NCI-H2227 treated with DMSO at 0.1 percent for 48 hours (cell line): Measurements from ENCODE around the gene LRCH2.
A peak's percentile ranks its signal among the peaks of the same experiment; 100 is the strongest.
"Not testable (repeated sequence)": the region's sequence is repeated elsewhere in the genome, so short reads cannot be mapped to it uniquely, and the experiment has no call there.

Experiments
- DNase-seq: peaks from one replicate; lab custom pipeline; 2025; lab: John Stamatoyannopoulos, UW

LRCH2 gene, protein sequence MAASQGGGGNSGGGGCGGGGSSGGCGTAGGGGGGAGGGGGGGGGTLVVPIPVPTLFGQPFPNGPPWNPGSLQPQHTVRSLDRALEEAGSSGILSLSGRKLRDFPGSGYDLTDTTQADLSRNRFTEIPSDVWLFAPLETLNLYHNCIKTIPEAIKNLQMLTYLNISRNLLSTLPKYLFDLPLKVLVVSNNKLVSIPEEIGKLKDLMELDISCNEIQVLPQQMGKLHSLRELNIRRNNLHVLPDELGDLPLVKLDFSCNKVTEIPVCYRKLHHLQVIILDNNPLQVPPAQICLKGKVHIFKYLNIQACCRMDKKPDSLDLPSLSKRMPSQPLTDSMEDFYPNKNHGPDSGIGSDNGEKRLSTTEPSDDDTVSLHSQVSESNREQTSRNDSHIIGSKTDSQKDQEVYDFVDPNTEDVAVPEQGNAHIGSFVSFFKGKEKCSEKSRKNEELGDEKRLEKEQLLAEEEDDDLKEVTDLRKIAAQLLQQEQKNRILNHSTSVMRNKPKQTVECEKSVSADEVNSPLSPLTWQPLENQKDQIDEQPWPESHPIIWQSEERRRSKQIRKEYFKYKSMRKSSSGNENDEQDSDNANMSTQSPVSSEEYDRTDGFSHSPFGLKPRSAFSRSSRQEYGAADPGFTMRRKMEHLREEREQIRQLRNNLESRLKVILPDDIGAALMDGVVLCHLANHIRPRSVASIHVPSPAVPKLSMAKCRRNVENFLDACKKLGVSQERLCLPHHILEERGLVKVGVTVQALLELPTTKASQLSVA

DNA sequence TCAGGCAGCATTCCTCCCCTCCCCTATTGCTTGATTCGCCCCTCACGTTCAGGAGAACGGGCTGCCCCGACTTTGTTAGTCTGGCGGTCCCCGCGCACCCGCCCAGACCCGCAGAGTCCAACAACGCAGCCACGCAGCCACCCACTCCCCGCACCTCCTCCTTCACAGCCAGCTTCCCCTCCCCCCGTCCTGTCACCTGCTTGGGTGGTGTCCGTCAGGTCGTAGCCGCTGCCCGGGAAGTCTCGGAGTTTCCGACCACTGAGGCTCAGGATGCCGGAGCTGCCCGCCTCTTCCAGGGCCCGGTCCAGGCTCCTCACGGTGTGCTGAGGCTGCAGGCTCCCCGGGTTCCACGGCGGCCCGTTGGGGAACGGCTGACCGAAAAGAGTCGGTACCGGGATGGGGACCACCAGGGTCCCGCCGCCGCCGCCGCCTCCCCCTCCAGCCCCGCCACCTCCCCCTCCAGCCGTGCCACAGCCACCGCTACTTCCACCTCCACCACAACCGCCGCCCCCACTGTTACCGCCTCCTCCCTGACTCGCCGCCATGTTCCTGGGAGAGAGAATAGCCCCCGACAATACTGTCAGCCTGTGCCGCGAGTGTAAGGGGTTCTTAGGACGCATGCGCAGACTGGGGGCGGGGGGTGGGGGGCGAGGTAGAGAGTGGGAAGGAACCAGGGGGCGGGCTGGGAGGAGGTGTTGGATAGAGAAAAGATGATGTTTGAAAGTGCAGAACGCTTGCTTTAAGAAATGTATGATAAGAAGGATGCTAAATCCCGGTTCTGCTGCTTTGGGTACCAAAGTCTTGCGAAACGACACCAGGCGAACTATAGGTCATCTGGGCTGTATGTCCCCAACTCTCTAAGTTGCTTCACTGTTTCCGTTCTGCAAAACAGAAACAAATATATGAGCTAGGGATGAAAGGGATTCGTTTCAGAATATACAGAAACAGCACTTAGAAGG lies at the start of gene LRCH2:
Gene LRCH2, minus strand, starts transcription at position 600 of the 959 bp plus-strand sequence. Its CDS starts 55 bp downstream, at position 545.
- DNase-seq: peak; percentile 41

DNA sequence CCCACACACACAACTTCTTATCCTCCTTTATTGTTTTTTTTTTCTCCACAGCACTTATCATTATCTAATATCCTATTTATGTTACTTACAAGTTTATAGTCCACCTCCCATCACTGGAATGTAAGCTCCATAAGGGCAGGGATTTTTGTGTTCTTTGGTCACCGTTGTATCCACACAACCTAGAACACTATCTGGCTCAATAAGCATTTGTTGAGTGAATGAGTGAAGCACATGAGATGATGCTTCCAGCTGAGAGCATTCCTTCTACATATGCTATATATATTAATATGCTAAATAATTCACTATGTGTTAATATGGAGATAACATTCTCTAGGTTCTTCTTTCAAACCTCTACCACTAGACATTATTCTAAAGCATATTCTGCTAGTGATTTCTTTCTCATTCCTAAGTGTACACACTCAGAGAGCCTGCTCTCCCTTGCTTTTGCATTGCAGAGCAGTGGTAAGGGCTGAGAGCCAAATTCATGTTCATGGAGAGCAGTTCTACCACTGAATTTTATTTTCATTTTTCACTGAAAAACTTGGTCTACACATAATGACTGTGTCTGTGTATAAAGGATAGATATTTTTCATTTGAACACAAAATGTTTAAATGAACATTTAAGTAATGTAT lies 35.3 kb upstream of the LRCH2 start:
- DNase-seq: no peak

DNA sequence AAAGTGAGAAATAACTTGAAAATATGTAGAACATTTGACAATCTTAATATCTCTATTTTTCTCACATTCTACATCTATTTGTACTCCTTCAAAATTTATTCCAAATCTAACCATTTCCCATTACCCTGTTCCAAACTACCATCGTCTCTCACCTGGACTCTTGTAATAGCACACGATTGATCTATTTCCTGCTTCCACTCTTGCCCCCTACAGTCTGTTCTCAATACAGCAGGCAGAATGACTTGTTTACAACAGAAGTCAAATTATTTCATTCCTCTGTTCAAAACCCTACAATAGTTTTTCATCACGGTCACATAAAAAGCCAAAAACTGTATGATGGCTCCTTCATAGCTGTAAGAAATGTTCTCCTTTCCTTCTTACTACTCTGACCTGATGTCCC lies 34.5 kb upstream of the LRCH2 start:
- no peak for DNase-seq

DNA sequence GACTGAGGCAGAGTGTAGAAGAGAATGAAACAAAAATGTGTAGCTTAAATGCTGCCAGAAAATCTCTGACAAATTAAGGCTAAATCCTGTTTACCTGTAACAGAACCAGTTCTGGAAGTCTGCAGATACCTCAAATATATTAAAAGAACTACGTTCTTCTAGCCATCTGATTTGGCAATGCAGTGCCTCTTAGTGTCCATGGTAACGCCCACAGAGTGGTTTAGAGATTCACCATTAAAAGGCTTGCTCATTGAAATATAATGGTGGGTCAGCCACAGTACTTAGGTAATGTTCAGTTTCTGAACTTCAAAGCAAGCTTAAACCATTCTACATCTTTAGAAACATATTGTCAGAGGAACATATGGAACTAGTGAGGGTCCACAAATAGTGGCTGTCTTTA lies 32.4 kb upstream of the LRCH2 start:
- DNase-seq: no peak

DNA sequence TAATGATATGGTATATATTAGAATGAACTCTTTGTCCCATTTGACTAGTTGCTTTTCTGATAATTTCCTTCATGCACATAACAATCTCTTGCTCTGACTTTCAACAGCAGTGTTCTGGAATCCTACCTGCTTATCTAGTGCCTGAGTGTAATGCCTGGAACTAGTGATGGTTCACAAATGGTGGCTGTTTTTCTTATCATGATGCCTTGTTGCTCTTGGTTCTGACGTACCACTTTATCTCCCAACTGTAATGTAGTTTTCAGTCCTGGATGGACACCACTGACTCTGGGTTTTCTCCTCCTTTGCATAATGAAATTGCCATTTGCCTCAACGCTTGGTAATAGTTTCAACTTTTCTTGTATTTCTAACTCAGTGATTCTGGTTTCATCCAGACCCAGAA lies 30.1 kb upstream of the LRCH2 start:
- DNase-seq: no peak

DNA sequence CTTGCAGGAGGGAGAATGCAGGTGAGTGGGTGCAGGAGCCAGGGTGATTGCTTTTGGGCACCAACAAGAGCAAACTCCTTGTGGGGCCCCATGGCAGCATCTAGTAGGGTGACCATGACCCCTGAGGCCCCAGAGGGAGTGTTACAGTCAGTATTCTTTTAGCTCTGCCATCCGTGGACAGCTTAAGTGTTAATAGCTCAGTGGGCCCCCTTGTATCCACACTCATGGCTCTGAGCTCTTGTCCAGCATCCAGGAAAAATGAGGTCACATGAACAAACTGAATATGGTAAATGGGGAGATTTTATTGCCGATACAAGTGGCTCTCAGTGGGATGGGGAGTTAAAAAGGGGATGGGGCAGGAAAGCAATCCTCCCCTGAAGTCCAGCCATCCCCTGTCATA lies 27.3 kb upstream of the LRCH2 start:
- no peak for DNase-seq

DNA sequence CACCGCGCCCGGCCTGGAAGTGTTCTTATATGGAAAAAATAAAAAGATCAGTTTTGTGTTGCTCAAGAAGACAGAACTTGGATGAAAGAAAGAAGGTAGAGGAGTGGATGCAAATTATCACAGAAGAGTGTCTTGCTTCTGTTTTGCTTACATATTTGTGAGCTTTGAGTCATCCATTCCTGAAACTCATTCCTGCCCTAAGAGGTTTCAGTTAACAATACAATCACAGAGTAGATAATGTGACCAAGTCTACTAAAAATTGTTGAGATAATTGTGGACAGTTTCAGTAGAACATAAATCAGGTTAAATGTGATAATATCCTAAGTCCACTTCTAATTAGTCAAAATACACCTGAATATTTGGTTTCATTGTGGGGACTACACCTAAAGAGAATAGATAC lies 26.4 kb upstream of the LRCH2 start:
- DNase-seq: no peak

DNA sequence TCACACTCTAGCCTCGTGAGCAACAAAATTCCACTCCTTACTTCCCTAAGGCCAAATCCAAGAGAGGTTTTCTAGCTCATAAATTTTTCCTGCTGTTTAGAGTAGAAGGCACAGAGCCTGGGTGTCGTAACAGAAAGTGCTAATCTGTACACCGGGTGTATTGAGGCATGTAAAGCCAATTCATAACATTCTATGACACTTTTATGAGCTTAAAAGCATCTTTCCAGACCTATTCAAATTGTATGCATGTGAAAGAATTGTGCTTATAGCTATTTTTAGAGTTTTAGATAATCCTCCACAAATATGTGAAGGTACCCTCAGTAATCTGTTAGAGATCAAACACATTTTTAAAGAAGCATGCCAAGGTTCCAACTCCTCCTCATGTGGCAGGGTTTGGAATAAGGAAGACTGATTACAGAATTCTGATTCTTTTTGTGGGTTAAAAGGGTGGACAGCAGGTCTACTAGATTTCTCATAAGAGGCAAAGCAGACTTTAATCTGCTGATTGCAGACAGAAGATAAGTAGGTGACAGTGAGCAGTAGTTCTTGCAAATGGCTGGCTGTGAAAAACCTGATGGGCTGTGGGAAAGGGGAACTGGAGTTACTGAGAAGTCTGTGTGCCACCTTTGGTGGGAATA lies 25.5 kb upstream of the LRCH2 start:
- DNase-seq: no peak

DNA sequence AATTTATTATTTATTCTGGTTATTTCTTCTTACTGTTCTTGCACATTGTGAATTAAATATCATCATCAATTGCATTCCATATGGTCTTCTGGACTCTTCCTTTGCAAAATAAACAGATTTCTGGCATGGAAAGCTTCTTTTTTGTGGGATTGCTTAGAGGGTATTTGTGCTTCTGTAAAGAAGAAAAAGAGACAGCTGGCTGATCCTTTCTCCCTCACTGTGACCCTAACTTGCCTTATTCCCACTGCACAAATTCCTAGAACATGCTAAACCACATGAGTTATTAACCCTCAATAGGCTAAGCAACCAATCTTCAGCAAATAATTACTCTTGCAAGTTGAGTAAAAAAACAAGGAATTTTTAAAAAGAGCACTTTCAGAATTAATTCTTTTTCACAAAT lies 23.8 kb upstream of the LRCH2 start:
- no peak for DNase-seq

DNA sequence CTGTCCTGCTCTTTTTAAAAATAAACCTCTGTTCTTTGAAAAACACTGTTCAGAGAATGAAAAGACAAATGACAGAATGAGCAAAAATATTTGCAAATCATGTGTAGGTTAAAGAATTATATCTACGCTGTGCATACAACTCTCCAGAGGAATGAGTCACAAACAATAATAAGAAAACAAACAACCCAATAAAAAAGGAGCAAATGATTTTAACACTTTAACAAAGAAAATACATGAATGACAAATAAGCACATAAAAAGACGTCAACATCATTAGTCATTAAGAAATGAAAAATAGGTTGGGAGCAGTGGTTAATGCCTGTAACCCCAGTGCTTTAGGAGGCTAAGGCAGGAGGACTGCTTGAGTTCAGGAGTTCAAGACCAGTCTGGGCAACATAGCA lies 21.1 kb upstream of the LRCH2 start:
- DNase-seq: no peak

DNA sequence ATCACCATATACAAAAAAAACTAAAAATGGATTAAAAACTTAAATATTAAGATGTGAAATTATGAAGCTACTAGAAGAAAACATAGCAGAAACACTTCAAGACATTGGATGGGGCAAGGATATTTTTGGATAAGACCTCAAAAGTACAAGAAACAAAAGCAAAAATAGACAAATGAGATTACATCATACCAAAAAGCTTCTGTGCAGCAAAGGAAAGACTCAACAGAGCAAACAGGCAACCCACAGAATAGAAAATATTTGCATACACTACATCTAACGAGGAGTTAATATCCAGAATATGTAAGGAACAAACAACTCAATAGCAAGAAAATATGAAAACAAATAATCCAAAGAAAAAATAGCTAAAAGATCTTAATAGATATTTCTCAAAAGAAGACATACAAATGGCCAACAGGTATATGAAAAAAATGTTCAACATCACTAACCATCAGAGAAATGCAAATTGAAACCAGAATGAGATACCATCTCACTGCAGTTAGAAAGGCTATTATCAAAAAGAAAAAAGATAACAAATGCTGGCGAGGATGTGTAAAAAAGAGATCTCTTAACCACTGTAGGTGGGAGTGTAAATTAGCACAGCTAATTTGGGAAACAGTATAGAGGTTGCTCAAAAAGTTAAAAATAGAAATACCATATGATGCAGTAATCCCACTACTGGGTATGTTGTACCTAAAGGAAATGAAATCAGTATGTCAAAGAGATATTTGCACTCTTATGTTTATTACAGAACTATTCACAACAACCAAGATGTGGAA lies 17.8 kb upstream of the LRCH2 start:
- no peak for DNase-seq

DNA sequence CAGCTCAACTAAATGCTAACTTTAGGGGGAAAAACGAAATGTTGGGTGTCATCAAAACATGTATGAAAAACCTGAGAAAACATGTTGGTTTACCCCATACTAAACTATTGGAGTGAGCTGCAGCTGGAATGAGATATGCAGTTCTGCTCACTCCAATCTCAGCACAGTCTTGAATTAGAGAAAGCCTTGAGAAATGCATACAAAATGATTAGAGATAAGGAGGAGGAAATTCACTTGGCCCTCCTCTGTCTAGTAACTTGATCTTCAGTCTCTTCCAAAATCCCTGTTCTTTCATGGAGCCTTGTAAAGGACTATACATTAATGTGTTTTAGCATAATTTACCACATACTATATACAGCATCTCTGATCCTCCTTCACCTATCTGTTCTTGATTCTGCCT lies 3.2 kb upstream of the LRCH2 start:
- no peak for DNase-seq

DNA sequence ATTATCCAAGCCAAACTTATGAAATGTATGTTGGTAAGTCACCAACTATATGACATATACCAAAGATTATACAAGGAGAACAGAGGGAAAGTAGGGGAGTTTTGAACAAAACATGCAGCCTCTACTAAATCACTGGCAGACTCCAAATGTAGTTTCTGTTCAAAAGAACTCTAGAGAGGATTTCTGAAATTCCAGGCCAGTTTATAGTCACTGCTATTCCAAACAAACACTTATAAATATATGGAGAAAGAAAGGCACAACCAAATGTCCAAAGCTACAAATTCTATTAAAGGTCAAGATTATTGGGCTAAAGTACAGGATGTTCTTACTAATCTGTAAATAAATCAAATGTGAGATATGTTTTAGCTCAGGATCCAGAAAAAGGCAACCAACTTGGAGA lies 2.7 kb upstream of the LRCH2 start:
- no peak for DNase-seq

DNA sequence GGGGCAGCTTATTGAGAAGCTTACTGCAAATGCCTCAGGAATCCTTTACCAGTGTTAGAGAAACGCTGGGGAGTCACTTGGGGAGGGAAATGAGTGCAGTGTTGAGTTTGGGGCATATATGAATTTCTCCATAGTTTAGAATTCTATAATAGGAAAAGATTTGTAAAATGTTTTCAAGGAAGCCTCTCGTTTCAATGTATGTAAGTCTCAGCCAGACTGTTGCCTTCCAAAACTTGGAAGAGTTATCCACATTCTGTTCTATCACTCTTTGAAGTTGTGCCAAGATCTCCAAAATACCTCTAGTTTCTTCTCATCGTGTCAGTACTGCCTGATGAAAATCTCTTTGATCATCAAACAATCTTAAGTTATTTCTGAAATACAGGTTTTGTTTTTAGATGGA lies 565 bp upstream of the LRCH2 start:
- DNase-seq: no peak

DNA sequence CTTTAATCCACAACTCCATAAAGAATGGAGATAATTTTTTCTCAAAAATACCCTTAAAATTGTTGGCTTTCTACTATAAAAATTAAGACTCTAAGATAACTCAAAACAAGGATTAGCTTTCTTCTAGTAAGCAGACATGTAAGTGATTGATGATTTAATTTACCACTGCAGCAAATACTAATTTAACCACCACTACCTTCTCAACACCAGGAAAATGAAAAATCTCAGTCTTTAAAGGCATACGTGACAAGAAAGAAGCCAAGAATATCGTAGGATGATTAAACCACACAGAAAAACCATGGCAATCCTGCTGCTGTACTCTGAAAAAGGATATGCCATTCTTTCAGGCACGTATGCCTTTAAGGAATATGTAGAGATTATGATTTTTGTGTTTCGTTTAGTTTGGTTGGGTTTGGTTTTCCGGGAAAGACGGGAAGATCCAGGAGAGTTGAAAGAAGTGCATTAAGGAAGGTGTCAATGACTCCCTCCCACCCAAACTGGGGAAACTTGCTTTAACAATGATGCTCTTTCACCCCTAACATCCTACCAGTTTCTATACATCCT lies 881 bp downstream of the LRCH2 start:
- DNase-seq: no peak

DNA sequence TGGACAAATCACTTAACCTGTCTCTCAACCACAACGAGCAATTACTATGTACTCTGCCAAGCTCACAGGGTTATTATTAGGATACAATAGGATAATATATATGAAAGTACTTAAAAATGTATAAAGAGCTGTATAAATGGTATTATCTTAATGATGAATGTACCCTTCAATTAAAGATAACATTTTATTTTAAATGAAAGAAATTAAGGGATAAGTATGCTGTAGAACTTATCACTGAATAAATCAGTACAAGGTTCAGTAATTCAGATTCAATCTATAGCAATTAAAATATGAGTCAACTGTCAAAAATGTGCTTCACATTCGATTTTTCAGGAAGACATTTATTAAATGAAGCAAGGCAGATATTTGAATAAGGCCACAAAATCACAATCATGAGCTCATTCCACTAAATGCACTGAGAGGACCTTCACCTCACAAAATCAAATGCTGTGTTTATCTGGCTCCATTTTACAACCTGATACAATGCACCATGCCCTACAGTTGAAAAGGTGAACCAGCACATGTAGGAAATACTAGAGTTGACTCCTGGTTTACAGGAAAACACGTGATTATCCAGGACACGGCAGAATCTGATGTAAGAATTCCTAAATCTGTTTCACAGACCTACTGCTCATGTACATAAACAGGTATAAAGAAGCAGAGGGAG lies 4.4 kb downstream of the LRCH2 start:
- peak; percentile 3 for DNase-seq

DNA sequence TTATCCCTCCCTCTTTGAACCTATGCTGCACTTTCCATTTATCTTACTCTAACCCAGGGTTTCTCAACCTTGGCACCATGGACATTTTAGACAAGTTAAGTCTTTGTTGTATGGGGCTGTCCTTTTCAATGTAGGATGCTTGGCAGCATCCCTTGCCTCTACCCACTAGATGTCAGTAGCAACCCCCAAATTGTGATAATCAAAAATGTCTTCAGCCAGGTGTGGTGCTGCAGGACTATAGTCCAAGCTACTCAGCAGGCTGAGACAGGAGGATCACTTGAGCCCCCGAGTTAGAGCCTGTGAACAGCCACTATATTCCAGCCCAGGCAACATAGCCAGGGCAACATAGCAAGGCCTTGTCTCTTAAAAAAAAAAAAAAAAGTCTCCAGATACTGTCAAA lies 7.0 kb downstream of the LRCH2 start:
- DNase-seq: peak; percentile 40

DNA sequence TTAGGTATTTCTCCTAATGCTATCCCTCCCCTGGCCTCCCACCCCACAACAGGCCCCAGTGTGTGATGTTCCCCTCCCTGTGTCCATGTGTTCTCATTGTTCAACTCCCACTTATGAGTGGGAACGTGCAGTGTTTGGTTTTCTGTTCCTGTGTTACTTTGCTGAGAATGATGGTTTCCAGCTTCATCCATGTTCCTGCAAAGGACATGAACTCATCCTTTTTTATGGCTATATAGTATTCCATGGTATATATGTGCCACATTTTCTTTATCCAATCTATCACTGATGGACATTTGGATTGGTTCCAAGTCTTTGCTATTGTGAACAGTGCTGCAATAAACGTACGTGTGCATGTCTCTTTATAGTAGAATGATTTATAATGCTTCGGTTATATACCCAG lies 16.6 kb downstream of the LRCH2 start:
- DNase-seq: not testable (repeated sequence)

DNA sequence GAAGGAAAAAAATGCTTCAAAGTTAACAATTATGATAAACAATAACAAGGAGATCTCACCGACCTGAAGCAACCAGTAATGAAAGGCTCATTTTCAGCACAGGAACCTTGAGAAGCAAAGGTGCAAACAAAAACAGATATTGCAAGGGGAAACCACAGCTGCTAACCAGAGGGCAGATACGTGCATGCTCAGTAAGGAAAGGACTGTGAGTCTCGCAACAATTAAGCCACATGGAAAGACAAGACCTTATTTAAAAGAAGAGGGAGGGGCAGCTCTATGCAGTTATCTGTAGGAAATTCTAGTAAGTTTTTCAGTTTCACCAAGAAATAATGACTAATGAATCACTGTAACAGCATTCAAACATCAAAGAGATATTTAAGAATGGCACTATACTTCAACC lies 19.3 kb downstream of the LRCH2 start:
- DNase-seq: no peak

DNA sequence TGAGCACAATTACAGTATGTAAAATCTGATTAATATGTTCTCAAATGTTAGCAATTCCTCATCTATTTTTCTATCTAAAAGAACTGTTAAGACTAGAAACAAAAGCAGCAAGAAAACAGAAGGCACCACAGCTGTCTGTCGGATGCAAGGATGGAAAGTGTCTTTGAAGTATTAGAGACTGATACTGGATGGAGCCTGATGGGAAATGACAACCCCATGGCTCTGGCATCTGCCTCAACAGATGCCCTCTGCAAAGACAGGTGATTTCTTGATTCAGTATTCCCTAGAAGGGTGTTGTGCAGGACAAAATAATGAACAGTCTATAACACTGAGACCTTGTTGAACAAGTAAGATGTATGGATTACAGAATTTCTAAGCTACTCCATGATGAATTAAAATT lies 19.7 kb downstream of the LRCH2 start:
- DNase-seq: no peak
